Measurements from ENCODE around the gene CUL4A.
"Not testable (repeated sequence)": the region's sequence is repeated elsewhere in the genome, so short reads cannot be mapped to it uniquely, and the experiment has no call there.

Gene CUL4A

DNA sequence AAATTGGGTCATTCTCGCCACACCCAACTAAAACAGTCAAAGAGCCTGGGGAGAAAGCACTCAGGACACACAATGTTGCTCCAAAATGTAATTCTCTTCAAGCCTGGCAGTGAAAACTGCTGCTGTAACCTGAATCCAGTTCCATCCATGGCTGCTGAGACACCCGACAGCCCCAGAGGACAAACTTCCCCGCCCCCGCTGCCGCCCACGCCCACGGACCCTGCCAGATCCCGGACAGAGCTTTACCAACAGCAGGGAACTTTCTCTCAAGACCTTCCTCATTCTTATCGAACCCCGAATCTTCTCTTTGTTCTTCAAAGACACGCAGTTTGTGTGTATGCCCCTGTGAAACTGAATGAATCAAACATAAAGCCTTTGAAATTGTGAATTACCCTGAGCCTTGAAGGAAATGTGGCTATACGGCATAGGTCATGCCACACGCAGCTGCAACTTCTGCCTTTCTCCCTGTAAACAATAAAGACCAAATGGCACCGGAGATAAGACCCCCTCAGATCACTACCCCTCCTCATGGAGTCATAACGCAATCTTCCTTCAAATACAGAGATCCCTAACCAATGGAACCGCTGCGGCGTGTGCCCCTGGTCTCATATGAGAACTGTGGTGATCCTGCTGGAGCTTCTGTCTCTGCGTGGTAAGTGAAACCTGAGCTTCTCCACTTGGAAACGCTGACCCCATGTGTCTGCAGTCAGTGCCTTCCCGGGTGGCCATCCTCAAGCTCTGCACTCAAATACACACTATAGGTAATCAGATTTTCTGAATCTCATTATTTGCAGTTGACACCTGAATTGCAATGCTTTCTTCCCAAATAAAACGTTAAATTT, 82.8 kb downstream of the CUL4A start:
- no peak for DNase-seq (ENCODE audit: low read depth)

DNA sequence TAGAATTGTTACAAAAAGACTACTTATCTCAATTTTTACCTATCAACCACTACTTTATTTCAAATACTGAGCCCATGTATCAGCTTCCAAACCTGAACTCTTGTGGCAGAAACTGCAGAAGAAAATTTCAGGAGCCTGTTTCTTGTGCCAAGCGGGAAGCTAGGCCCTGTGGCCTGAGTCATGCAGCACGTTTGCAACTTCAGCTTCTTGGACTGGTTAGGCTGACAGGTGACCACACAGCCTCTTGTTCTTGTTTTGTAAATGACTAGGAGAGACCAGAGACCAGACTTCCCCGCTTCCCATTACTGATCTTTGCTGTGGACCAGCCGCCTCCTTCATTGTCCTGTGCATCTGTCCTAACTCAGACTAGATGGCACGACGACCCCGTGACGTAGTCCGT, 84.3 kb downstream of the CUL4A start:
- no peak for DNase-seq (ENCODE audit: low read depth)

DNA sequence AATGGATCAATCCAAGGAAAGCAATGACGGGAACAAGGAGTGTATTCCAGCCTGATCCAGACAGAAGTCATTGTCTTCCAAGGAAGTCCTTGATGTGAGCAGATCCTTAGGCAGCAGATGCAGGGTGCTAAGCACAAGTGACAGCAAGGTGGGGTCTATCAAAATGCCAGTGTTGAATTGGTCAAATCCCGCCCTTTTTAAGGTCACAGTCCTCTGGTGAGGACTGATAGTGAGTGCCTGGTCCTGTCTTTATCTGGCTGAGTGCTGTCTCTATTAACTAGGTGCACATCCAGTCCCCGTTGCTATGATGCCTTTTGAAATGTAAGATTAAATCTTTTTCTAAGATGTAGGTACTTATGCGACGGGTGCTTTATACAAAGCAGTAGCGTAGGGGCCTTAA, 86.4 kb downstream of the CUL4A start:
- DNase-seq (ENCODE audit: low read depth) = no peak

DNA sequence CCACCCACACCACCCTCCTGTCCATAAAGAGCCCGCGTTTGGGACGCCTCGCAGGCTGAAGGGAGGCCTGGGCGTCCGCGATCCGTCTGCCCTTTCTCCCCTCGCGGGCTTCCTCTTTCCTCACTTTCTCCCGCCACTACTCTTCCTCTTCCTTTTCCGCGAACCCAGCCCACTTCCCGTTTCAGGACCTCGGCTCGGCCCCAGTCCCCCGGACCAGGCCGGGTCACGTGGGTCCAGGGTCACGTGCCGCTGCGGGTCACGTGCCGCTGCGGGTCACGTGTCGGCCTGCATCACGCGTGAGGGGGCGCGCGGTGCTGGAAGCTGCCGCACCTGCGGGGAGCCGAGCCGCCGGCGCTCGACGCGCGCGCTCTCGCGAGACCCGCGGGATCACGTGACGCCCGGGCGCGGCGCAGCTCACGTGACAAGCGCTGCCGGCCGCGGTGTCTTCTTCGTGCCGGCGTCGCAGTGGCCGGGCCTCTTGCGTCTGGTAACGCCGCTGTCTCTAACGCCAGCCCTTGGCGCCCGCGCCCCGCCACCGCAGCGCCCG, 87.5 kb downstream of the CUL4A start, which contains the start of gene LAMP1:
LAMP1 (plus strand) TSS at position 417 of the 547 bp plus-strand sequence. CDS start 196 bp downstream, outside the sequence.
- peak; percentile 99 for DNase-seq (ENCODE audit: low read depth)

DNA sequence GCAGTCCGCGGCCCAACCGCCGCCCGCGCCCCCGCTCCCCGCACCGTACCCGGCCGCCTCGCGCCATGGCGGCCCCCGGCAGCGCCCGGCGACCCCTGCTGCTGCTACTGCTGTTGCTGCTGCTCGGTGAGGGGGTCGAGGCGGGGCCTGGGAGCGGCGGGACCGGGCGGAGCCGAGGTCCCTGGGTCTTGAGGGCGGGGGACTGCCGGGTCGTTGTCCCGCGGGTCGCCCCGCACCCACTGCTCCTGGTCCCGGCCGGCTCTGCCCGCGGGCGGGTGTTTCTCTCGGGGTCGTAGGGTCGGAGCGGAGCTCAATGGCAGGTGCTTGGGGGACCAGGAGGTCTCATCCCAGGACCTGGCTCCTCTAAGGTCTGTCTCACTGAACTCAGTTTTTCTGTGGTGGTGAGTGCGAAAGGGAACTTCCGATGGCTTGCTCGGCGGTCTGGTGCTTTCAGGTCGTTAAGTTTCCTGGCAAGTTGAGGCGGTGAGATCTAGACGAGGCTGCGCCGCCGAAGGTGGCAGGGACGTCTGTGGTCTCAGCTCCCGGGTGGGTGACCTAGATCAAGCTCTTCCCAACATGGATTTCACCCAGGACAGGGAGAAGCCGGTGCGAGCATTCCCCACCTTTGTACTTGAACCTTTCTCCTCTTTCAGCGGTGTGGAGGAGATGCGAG, 88.1 kb downstream of the CUL4A start:
- peak; percentile 30 for DNase-seq (ENCODE audit: low read depth)

DNA sequence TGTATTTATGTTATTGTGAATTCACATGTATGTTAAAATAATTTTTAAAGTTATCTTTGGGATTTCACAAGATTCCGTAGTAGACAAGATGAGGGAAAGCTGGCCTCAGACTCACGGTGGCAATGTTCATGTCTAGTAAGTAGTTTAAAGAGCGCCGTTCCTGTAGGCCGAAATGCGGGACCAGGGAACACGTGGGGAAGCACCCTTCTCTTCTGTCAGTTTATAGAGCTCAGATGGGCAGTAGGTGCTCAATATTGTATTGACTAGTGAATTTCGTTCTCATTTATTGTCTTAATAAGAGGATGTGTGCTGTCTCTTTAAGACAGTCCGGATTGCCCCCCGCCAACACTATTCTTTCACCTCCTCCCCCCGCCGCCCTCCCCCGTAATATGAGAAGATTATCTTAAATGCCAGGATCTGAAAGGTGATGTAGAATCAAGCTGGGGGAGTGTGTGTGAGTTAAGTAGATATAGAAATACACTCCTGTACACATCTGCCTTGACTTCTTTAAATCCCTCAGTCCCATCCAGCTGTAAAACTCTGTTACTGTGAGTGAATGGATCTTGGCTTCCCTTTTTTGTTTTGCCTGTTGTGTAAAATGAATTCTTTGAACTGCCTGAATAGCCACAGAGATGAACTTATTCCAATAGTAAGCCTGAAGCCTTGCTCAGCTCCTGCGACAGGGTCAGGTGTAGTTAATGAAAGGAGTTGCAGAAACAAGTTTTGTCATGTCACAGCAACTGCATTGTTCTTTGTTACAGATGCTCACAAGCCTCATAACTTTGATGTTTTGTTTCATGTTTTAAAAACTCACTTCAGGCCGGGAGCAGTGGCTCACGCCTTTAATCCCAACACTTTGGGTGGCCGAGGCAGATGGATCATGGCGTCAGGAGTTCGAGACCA, 88.9 kb downstream of the CUL4A start:
- DNase-seq (ENCODE audit: low read depth) = no peak

DNA sequence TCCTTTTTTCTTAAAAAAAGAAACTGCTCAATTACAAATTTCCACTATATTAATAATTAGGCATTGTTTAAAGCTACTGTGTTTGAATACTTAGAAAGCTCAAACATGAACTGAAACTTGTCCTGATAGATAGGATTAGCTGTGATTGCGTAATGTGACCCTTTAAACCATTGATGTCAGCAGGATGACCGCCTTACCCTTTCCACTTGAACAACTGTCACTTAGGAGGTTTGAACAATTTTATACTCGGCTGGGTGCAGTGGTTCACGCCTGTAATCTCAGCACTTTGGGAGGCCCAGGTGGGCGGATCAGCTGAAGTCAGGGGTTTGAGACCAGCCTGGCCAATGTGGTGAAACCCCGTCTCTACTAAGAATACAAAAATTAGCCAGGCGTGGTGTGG, 90.5 kb downstream of the CUL4A start:
- no peak for DNase-seq (ENCODE audit: low read depth)

DNA sequence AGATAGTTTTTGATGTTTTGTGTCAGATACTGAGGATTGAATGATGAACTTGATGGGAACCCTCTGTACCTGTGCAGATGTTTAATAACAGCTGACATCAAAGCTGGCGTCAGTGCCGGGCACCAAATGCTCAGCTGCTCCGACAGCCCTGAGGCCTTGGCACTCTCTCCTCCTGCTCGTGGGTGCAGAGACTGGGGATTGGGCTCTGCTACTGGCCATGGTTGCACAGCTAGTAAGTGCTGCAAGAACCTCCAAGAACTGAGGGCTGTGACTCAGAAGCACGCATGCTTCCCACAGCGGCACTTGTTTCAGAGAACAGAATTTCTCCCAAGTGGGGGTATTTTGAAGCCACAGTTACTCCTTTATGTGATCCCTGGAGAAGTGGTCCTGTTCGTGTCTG, 93.6 kb downstream of the CUL4A start:
- no peak for DNase-seq (ENCODE audit: low read depth)

DNA sequence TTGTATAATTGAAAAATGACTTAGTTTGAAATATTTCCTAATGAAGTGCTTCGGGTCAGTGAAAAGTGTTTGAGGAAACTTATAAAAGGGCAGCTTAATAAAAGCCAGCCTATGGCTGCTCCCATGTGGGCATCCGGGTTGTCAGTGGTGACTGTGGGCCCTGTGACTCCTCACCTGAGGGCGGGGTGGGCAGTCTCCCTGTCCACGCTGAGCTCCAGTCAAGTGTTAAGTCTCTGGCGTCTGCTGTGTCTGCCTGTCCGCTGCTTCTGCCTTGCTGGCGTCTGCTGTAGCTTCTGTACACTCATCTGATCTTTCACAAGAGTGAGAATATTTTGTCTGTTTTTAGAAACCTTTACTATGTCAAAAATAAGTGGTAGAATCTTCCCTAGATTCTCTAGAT, 94.7 kb downstream of the CUL4A start:
- DNase-seq (ENCODE audit: low read depth) = no peak

DNA sequence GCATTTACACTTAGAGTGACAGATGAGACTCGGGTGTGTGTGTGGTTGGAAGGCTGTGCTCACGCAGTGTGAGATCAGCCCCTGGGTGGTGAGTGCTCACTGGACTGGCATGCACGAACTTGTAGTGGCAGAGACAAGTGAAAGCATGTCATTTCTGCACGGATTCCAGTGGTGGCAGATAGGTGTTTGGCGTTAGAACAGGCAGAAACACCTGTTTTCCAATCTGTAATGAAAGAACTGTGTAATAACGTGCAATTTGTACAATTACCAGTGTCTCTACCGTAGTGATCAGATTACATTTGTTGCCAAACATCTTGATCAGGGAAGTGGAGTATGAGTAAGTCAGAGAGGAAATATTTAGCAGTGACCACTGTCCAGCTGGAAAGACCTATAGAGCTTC, 95.8 kb downstream of the CUL4A start:
- DNase-seq (ENCODE audit: low read depth) = no peak

DNA sequence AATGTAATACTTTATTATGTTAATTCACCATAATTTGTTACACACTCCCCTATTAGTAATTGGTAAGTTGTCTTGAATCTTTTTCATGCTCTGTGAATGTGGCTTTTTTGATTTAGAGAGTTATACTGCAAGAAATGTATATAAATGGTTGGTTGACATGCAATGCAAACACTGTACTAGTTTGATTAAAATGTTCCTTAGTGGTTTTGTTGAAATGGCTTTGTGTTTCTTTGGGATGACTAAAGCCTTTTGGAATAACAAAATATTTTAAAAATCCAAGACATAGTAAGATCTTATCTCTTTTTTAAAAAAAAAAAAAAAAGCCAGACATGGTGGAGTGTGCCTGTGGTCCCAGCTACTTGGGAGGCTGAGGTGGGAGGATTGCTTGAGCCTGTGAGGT, 98.1 kb downstream of the CUL4A start:
- DNase-seq (ENCODE audit: low read depth) = no peak

DNA sequence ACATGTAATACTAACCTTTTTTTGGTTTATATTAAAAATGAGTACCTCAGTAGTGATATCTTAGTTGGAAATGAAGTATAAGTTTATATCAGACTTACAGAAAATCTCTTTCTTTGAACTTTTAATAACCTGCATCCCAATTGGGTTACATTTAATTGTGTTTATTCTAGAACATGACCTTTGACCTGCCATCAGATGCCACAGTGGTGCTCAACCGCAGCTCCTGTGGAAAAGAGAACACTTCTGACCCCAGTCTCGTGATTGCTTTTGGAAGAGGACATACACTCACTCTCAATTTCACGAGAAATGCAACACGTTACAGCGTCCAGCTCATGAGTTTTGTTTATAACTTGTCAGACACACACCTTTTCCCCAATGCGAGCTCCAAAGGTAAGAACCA, 100.1 kb downstream of the CUL4A start:
- DNase-seq (ENCODE audit: low read depth) = no peak

DNA sequence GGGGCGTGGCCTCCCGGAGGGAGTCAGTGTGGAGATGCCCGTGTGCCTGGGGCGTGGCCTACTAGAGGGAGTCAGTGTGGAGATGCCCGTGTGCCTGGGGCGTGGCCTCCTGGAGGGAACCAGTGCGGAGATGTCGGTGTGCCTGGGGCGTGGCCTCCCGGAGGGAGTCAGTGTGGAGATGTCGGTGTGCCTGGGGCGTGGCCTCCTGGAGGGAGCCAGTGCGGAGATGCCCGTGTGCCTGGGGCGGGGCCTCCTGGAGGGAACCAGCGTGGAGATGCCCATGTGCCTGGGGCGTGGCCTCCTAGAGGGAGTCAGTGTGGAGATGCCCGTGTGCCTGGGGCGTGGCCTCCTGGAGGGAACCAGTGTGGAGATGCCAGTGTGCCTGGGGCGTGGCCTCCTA, 104.7 kb downstream of the CUL4A start:
- not testable (repeated sequence) for DNase-seq (ENCODE audit: low read depth)

DNA sequence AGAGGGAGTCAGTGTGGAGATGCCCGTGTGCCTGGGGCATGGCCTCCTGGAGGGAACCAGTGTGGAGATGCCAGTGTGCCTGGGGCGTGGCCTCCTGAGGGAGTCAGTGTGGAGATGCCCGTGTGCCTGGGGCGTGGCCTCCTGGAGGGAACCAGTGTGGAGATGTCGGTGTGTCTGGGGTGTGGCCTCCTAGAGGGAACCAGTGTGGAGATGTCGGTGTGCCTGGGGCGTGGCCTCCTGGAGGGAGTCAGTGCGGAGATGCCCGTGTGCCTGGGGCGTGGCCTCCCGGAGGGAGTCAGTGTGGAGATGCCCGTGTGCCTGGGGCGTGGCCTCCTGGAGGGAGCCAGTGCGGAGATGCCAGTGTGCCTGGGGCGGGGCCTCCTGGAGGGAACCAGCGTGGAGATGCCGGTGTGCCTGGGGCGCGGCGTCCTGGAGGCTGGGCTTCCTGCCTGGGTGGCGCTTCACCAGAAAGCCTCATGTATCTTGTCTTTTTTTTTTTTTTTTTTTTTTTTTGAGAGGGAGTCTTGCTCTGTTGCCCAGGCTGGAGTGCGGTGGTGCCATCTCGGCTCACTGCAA, 105.6 kb downstream of the CUL4A start:
- not testable (repeated sequence) for DNase-seq (ENCODE audit: low read depth)

DNA sequence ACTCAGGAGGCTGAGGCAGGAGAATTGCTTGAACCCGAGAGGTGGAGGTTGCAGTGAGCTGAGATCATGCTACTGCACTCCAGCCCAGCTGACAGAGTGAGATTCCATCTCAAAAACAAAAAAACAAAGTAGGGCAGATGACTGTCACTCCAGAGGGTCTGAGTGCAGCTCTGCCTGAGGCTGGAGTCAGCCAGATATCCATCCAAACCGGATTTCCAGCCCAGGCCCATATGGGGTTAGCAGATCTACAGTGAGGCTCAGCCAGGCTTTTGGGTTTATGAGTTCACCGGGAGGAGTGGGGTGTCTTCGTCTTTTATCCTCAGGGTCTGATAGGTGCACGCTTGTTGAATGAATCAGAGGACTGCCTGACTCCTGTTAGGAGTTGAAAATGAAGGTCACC, 106.6 kb downstream of the CUL4A start:
- no peak for DNase-seq (ENCODE audit: low read depth)

All from activated T-cell treated with anti-CD3 and anti-CD28 coated beads for 24 hours (primary cell).